Keratinocyte (primary cell): ENCODE data around the gene VPS13A.

Experiments
- EZH2 ChIP-seq: IDR thresholded peaks from one replicate; pipeline ENCODE4 v1.6.1; 2012; ENCODE audit warnings: inconsistent platforms, mild to moderate bottlenecking, low read length, moderate library complexity
- TF ChIP-seq, protein P1 (sequence below), 3 experiments: IDR thresholded peaks in 1 of 3; conservative IDR thresholded peaks in 1 of 3; optimal IDR thresholded peaks in 1 of 3; 2 replicates in 2 of 3; 3 replicates in 1 of 3; pipeline versions ENCODE3 to v1.5.1; 2011; ENCODE audit warnings: low read length in 3 of 3, mild to moderate bottlenecking in 3 of 3, moderate library complexity in 2 of 3, control low read depth in 1 of 3, inconsistent platforms in 1 of 3; ENCODE audit not compliant: insufficient read depth in 2 of 3; ENCODE audit errors: extremely low read depth in 1 of 3

DNA sequence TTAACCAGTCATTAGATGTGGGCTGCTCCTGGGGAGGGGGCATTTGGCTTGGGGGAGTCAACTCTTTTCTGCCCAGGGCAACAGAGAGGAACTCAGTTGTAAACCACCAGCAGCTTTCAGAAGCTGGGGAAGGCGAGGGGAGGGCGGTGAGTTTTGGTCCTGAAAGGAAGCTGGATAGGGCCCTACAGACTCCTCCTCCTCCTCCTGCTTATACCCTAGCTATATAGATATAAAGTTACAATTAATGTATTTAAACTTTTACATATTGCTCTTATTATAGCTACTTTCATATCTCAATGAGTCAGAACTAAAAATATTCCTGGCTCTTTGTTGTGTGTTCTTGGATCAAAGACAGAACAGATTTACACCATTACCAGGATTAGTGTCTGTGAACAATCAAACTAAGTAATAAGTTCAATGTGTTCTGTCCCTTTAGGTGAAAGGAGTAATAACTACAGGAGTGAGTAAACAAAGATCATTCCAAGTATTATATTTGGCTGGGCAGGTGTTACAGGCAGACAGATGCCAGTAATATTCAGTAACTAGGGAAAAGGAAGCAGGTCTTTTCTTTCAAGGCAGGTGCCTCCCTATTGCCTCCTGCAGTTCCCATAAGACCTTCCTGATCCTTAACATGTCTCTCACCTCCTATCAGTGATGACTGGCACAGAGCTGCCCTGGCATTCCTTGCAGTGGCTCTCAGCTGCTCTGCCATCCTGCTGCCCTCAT is 20.5 kb upstream of the VPS13A start:
- TF ChIP-seq, protein P1, sequence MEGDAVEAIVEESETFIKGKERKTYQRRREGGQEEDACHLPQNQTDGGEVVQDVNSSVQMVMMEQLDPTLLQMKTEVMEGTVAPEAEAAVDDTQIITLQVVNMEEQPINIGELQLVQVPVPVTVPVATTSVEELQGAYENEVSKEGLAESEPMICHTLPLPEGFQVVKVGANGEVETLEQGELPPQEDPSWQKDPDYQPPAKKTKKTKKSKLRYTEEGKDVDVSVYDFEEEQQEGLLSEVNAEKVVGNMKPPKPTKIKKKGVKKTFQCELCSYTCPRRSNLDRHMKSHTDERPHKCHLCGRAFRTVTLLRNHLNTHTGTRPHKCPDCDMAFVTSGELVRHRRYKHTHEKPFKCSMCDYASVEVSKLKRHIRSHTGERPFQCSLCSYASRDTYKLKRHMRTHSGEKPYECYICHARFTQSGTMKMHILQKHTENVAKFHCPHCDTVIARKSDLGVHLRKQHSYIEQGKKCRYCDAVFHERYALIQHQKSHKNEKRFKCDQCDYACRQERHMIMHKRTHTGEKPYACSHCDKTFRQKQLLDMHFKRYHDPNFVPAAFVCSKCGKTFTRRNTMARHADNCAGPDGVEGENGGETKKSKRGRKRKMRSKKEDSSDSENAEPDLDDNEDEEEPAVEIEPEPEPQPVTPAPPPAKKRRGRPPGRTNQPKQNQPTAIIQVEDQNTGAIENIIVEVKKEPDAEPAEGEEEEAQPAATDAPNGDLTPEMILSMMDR (optimal IDR thresholded peaks at IDR 0.05 in 1 of 3, IDR thresholded peaks at IDR 0.05 in 1 of 3, conservative IDR thresholded peaks at IDR 0.05 in 1 of 3; ENCODE audit: extremely low read depth in 1 of 3, insufficient read depth in 2 of 3, low read length in 3 of 3), result no peak
- TF ChIP-seq EZH2, result no peak
